GM19328 (cell line): Measurements from ENCODE around the gene TRPC6.
"Not testable (repeated sequence)": the region's sequence is repeated elsewhere in the genome, so short reads cannot be mapped to it uniquely, and the experiment has no call there.

ENCODE experiments used
- ATAC-seq: cut with Tn5 transposase; IDR thresholded peaks from one replicate; pipeline ENCODE4 v1.9.1; 2021; ENCODE audit warnings: mild to moderate bottlenecking, moderate library complexity; ENCODE audit not compliant: unreplicated experiment

TRPC6 gene

GRCh38 chr11:101523634-101524260 is 60.1 kb downstream of the TRPC6 start:
- no peak for ATAC-seq

- ATAC-seq, result no peak
Measured at GRCh38 chr11:101523193-101523592, 60.6 kb downstream of the TRPC6 start.

DNA sequence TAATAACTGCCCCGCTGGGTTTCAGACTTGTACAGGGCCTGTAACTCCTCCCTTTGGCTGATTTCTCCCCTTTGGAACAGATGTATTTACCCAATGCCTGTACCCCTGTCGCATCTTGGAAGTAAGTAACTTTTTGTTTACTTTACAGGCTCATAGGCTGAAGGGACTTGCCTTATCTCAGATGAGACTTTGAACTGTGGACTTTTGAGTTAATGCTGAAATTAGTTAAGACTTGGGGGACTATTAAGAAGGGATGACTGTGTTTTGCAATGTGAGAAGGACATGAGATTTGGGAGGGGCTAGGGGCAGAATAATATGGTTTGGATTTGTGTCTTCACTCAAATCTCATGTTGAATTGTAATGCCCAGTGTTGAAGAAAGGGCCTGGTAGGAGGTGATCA is 62.0 kb downstream of the TRPC6 start:
- no peak for ATAC-seq

GRCh38 chr11:101516546-101516945 is 67.3 kb downstream of the TRPC6 start:
- ATAC-seq, result no peak

DNA sequence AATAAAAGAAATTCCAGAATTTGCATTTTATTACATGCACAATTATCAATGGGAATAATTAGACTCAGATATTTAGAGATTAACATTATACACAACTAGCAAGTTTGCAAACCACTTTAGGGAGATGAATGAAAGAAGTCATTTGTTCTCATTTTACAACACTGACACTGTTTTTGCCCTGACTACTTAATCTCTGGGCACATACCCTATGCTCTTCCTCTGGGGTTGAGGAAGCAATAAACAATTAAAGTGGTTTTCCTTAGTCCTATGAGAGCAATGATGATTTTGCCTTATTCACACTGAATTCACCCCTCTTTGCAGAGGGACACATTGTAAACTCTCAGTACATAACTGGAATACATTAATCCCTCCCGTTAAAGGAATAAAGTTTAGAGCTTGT is 72.7 kb downstream of the TRPC6 start:
- no peak for ATAC-seq

DNA sequence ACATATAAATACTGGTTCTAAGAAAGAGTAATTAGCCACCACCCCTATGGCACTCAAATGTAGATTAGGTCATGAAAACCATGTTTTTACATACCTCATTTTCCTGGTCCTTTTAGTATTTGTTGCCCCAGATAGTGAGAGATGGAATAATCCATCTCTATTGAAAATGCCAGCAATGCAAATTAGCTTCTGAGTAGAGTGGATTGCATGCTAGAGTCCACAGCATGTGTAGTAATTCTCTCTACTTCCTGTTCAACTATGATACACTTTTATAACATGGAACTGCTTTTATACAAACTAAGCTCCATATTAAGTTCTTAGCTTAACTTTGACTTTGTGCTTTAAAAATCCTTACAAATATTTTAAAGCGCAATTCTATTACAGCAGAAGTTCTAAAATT is 73.2 kb downstream of the TRPC6 start:
- no peak for ATAC-seq

DNA sequence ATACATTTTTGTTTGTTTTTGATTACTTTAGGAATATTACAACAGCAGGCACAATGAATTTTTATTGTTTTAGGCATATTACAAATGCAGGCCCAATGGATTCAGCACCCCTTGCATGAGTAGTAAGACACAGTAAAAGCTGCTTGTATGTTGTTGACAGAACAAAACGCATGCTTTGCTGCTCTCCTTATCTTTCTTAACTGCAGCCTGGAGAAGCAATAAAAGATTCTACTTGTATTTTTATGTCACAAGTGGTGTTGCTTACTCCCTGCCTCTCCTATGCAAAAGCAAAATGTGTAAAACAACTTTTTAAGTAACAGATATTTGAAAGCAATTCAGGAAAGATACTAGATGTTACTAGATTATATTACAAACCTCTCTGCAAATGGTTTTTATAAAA is 73.9 kb downstream of the TRPC6 start:
- ATAC-seq, result no peak

DNA sequence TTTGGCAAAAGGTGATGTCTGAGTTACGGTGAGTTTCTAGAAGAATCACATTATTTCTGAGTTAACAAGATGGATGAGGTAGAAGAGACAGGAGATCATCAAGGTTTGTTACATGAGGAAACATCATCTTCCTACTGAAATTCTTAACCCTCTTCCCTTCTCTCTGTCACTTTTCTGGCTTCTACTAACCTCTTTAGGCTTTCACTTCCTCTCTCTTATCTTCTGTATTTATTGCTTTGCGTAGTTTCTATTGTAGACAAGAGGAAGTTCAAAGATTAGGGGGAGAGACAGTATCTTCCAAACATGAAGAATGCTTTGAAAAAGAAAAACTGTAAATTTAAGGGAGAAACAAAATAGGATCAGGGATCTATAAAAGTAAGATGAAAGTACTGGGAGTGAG is 75.4 kb downstream of the TRPC6 start:
- no peak for ATAC-seq

DNA sequence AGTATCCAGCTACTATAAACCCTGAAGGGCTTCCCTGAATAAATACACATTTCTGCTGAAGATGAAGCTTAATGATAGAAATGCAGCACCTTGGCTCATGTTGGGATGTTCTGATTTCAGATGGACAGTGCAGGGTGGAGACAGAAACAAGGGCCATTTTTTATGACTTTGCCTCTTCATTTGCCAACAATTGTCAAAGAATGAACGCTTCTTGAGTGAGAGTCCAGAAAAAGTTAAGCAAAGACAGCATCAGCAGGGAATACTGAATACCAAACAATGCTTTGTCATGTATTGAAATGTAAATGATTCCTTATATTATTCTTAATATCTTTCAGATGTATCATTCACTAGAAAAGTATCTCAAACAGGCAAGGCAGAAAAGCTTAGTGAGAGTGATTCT is 84.9 kb downstream of the TRPC6 start:
- ATAC-seq, result no peak

DNA sequence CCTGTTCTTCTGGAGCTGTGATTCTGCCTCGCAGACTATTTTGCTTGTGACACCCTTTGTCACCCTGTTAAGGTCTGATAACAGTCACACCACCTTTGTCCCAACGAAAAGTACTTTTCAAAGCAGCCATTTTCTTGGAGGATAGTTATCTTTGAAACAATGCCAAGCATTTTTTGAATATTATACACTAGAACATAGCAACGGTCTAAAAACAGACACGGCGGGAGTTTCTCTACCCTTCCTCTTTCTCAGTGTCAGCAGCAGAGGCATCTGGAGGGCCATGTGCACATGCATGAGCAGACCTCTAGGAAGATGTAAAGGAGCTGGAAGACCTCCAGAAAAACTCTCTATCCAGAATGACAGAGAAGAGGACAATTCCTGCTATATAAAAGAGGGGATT is 86.5 kb downstream of the TRPC6 start:
- ATAC-seq, result no peak

DNA sequence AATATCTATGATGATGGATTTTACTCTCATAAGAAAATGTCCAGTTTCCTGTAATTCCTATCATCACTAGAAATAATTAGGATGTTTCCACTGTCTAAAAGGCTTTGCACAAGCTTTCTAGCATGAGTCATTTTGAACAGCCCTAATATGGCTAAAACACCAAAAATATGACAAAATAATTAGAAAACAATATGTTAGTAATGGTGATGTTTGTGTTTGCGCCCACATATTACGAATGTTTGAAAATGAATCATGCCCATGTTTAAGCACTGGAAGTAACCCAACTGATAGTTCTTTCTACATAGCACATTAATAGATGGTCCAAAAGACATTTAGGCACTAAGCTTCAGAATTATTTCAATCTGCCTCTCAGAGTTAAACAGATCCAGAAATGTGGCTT is 96.0 kb downstream of the TRPC6 start:
- no peak for ATAC-seq

- ATAC-seq, result no peak
Measured at GRCh38 chr11:101482556-101483124, 101.2 kb downstream of the TRPC6 start.

DNA sequence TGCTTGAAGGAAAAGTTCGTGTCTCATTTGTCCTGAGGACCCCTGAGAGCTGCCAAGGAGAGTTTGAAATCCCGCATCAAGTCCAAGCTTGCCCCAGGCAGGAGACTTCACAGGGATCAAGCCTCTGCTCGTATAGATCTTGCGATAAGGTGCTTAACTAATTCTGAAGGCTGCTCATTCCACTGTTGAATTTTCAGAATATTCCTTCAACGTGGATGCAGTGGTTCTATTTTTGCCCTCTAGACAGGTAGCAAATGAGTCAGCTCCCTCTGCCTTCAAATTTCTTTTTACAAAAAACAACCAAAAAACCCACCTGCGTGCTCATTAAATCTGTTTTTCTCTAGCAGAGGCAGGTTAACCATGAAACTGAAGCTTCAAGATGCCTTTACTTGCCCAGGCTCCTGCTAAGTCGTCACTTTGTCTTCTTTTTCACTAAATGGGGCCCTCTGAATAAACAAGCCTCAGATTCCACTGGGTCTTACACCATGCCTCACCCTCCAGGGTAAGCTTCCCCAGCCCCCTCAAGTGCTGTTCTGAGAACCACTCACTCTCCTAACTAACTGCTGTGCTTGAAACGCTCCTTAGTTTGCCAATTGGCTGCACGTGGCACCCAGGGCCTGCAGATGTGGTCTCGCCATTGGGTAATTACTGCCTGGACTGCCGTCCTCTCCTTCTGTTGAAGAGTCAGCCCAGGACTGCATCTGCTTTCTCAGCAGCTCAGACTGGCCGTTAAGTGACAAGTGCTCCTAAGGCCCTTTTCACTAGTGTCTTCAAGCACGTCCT is 105.0 kb downstream of the TRPC6 start:
- no peak for ATAC-seq

GRCh38 chr11:101477926-101478325 is 105.9 kb downstream of the TRPC6 start:
- ATAC-seq, result no peak

DNA sequence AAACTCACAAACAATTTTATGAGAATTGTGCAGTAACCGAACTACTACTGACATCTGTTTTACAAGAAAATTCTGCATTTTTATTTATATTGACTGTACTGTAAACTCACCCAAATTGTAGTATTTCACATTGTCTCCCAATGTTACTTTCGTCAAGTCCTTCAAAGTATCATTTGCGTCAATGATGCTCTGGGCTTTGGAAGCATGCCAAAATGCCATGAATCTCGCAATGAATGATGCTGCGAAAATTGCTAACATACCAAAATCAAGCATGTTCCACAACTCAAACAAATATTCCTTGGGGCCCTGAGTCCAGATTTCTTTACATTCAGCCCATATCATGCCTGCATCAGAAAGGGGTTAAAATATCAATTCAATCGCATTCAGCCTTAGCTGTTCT is 107.6 kb downstream of the TRPC6 start:
- no peak for ATAC-seq

DNA sequence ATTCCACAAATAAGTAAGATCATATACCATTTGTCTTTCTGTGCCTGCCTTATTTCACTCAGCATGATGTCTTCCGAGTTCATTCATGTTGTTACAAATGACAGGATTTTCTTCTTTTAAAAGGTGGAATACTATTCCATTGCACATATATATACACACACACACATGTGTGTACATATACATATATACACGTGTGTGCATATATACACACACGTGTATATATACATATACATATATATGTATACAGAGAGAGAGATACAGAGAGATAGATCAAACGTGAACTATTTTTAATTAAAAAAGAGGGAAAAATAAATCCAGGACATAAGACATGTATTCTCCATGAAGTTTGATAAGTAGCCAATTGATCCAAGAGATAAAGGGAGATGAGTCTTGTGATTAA is 108.1 kb downstream of the TRPC6 start:
- ATAC-seq, result no peak

DNA sequence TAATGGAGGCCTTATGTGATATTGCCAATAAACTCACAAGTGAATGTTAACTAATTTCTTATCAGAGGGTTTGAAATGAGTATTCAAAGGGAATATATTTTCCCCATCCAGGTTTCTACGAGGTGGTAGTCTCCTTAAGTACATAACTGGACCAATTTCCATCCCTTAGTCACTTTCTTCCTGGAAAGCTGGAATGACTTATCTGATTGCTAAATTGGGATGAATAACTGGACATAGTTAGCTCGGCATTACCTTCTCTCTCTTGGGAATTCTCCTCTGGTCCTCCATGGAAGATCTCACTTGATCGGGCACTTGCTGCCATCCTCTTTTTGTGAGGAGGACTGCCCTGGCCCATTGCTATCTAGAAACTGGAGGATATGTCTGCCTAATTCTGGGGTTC is 109.1 kb downstream of the TRPC6 start:
- ATAC-seq, result no peak

DNA sequence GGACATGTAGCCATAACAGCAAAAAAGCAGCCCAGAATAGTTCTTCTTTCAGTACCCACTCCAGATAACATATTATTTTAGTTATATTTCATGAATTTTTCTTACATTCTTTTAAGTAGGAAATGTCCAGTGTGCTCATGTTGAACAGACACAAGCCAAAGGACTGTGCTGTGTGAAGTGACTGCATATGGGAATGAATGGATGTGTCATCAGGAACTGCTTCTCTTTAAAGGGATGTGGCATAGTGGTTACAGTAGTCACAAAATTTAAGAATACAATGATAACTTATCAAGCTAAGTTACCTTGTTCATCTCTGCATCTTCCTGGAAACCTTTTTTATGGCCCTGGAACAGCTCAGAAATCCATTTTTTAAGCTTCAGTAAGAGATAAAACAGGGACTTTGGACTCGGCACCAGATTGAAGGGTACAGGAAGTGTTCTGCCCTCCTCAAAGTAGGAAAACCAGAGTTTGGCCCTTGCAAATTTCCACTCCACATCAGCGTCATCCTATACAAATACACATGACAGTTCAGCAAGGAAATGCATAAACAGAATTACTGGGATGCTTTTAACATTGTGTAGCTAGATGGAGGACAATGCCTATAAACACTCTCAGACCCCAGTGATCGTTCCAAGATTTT is 112.8 kb downstream of the TRPC6 start:
- no peak for ATAC-seq

GRCh38 chr11:101470419-101470818 is 113.4 kb downstream of the TRPC6 start:
- no peak for ATAC-seq

DNA sequence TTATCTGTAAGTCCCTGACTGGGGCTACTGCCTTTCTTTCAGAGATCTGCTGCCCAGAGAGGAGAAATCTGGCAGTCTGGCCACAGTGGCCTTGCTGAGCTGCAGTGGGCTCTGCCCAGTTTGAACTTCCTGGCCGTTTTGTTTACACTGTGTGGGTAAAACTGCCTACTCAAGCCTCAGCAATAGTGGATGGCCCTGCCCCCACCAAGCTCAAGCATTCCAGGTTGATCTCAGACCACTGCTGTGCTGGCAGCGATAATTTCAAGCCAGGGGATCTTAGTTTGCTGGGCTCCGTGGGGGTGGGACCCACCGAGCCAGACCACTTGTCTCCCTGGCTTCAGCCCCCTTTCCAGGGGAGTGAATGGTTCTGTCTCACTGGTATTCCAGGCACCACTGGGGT is 117.5 kb downstream of the TRPC6 start:
- no peak for ATAC-seq

- not testable (repeated sequence) for ATAC-seq
Measured at GRCh38 chr11:101464388-101464787, 119.4 kb downstream of the TRPC6 start.

DNA sequence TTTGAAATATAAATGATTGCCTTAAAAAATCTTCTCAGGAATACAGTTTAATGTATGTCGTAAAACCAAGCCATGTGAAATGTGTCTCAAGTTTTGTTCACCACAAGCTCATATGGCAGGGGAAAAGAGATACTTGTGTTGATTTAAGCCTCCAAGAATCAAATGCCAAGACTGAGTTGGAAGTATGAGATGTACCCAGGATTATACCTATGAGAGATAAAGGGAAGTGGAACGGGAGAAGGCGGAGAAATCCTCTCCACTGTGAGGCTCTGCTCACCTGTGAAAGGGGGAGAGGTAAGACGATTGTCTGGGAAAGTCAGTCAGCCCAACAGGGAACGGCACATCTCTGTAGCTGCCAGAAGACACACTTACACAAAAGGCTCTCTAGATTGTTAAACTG is 124.8 kb downstream of the TRPC6 start:
- no peak for ATAC-seq
